ENCODE measurements around the gene DLL1. TPM values are rescaled to one million over a fixed set of nuclear protein-coding genes. Genes with fewer than 3 reads are reported as not detected.

Gene DLL1
- total RNA-seq, 1 experiment from 2014 or later: 2.8 TPM

DNA sequence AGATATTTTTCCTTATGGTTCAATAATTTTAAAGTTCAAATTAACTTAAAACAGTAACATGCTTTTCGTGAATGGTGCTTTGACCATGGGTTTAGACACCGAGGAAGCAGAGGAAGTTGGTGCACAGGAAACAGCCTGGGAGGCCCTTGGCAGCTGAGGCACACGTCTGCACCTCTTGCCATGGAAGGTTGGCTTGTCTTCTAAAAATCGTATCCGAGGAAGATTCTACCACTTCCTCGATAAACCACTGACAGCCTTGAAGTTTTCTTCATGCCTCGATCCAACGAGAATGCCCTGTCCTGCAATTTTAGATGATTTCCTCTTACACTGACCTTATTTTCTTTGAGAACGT lies 12.2 kb downstream of the DLL1 start:
- H2AK5ac ChIP-seq (ENCODE audit: insufficient read length, low read length): no peak overlapping the region

More for the DNA sequence above, 12.2 kb downstream of the DLL1 start:
- peaks cover 0 to 10% (median 4%) of the 10 kb centered on the region in 3 experiments; a peak in 2 of 7 replicates for H3K36me3 Mint-ChIP-seq (ENCODE audit: insufficient read depth in 1 of 3, low read depth in 3 of 3)
- H3K4me3 Mint-ChIP-seq: no peak overlapping the region
- Histone ChIP-seq H3K23me2 (ENCODE audit: insufficient read length, low read depth, low read length, poor library complexity, severe bottlenecking) (no peaks in the 10 kb centered on the region), H4K20me1 (ENCODE audit: control insufficient read depth, insufficient read depth, insufficient read length) (no peaks in the 10 kb centered on the region), H2BK12ac (ENCODE audit: insufficient read length, low read depth, low read length) (no peak overlapping the region), H2BK120ac (ENCODE audit: low read depth, low read length, poor library complexity, severe bottlenecking) (no peak overlapping the region), H3K23ac (ENCODE audit: insufficient read length, low read depth, low read length) (no peak overlapping the region), H3K4me1 (ENCODE audit: insufficient read depth, low read length) (peaks cover 3% of the 10 kb centered on the region; the same call in 1 of the 2 replicates), H3K9me3 (ENCODE audit: control insufficient read depth, low read depth, low read length) (no peaks in the 10 kb centered on the region), H4K91ac (ENCODE audit: insufficient read length, low read depth, low read length) (no peak overlapping the region), H2BK20ac (ENCODE audit: low read depth, low read length, poor library complexity, severe bottlenecking) (no peak overlapping the region), H3K79me2 (ENCODE audit: insufficient read depth, low read length) (no peaks in the 10 kb centered on the region), H3K4ac (ENCODE audit: low read depth, low read length) (no peak overlapping the region), H3K56ac (ENCODE audit: insufficient read length, low read depth, low read length) (no peak overlapping the region), H3T11ph (ENCODE audit: low read length) (no peak overlapping the region), H2BK5ac (ENCODE audit: insufficient read length, low read length) (no peak overlapping the region), H3K27me3 (ENCODE audit: insufficient read depth, low read length) (no peaks in the 10 kb centered on the region), H3K18ac (ENCODE audit: insufficient read length, low read depth, low read length) (no peak overlapping the region), H3K9ac (ENCODE audit: extremely low read depth, insufficient read length, low read length) (no peak overlapping the region), H2AFZ (ENCODE audit: low read length) (no peak overlapping the region), H3K4me2 (ENCODE audit: insufficient read depth, insufficient read length, low read length) (no peak overlapping the region), H3K79me1 (ENCODE audit: insufficient read depth, low read depth, low read length, poor library complexity, severe bottlenecking) (no peaks in the 10 kb centered on the region), H3K27ac (ENCODE audit: insufficient read length, low read depth, low read length) (no peak overlapping the region), H4K8ac (replicated peaks; ENCODE audit: insufficient read length, low read depth, low read length) (no peak overlapping the region), H4K5ac (ENCODE audit: insufficient read length, low read depth, low read length) (no peak overlapping the region), H3K14ac (ENCODE audit: insufficient read depth, low read length) (no peak overlapping the region), H2BK15ac (ENCODE audit: low read depth, low read length) (no peak overlapping the region)
- no peak for DNase-seq
- TF ChIP-seq, protein P1, sequence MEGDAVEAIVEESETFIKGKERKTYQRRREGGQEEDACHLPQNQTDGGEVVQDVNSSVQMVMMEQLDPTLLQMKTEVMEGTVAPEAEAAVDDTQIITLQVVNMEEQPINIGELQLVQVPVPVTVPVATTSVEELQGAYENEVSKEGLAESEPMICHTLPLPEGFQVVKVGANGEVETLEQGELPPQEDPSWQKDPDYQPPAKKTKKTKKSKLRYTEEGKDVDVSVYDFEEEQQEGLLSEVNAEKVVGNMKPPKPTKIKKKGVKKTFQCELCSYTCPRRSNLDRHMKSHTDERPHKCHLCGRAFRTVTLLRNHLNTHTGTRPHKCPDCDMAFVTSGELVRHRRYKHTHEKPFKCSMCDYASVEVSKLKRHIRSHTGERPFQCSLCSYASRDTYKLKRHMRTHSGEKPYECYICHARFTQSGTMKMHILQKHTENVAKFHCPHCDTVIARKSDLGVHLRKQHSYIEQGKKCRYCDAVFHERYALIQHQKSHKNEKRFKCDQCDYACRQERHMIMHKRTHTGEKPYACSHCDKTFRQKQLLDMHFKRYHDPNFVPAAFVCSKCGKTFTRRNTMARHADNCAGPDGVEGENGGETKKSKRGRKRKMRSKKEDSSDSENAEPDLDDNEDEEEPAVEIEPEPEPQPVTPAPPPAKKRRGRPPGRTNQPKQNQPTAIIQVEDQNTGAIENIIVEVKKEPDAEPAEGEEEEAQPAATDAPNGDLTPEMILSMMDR (conservative IDR thresholded peaks at IDR 0.05): no peak
- WGBS (ENCODE audit: extremely low coverage, insufficient read length, low lambda C conversion rate): no CpG with 5 or more reads among the region's 9 CpGs
- peaks cover 5 to 23% of the 10 kb centered on the region in 2 experiments; a peak in 3 of 4 replicates for H3K4me1 Mint-ChIP-seq
- H3K27me3 Mint-ChIP-seq (ENCODE audit: low read depth): peaks cover 35% of the 10 kb centered on the region
- H3K9me3 Mint-ChIP-seq: no peaks in the 10 kb centered on the region
- H3K27ac Mint-ChIP-seq: no peak overlapping the region
